Stimulated activated CD8-positive, alpha-beta memory T cell treated with anti-CD3 and anti-CD28 coated beads, Interleukin-7, amount 100 ng/mL, for 4 hours (primary cell): Measurements from ENCODE around the gene RAD9A.

ENCODE experiments used
- DNase-seq, 2 donors: peaks; one replicate each; pipeline ENCODE4 v3.0.0-alpha.2; 2020; ENCODE audit warnings: low read depth in 2 of 2

Gene RAD9A

GRCh38 chr11:67408437-67409200 is 16.8 kb downstream of the RAD9A start:
- DNase-seq = no peak

GRCh38 chr11:67409261-67409666 is 17.5 kb downstream of the RAD9A start:
- DNase-seq = peak in 1 of 2 donors; percentile 57

GRCh38 chr11:67409781-67410368 is 18.1 kb downstream of the RAD9A start:
- no peak for DNase-seq

GRCh38 chr11:67410369-67410831 is 18.6 kb downstream of the RAD9A start:
- DNase-seq = no peak

- no peak for DNase-seq
These were observed 19.4 kb downstream of the RAD9A start for GRCh38 chr11:67410984-67411784.

- DNase-seq = no peak
These were observed 20.0 kb downstream of the RAD9A start for GRCh38 chr11:67411785-67412152.

- no peak for DNase-seq
These were observed 20.9 kb downstream of the RAD9A start for GRCh38 chr11:67412495-67413179.

GRCh38 chr11:67413266-67413849 is 21.6 kb downstream of the RAD9A start:
- DNase-seq = no peak

GRCh38 chr11:67415501-67416304 is 23.9 kb downstream of the RAD9A start, which contains the start of gene CARNS1:
Gene CARNS1 (plus strand): TSS chr11:67415678. CDS start chr11:67416200, 522 bp downstream.
- DNase-seq = no peak

- peak; percentile 66 to 74 for DNase-seq
These were observed 24.9 kb downstream of the RAD9A start for GRCh38 chr11:67416416-67417335.

- no peak for DNase-seq
These were observed 25.6 kb downstream of the RAD9A start for GRCh38 chr11:67417425-67417824.

- no peak for DNase-seq
These were observed 26.9 kb downstream of the RAD9A start for GRCh38 chr11:67418476-67419281.

- DNase-seq = no peak
These were observed 27.7 kb downstream of the RAD9A start for GRCh38 chr11:67419325-67420049.

GRCh38 chr11:67420147-67420645 is 28.4 kb downstream of the RAD9A start:
- DNase-seq = no peak

GRCh38 chr11:67420646-67421429 is 29.1 kb downstream of the RAD9A start:
- DNase-seq = peak; percentile 95 to 99

GRCh38 chr11:67421430-67422031 is 29.7 kb downstream of the RAD9A start:
- DNase-seq = no peak

- DNase-seq = no peak
These were observed 31.1 kb downstream of the RAD9A start for GRCh38 chr11:67422891-67423290.
